GM13976 (cell line): ENCODE data around the gene SCN1B.
"Not testable (repeated sequence)": the region's sequence is repeated elsewhere in the genome, so short reads cannot be mapped to it uniquely, and the experiment has no call there.

Experiments
- DNase-seq: peaks from one replicate; pipeline ENCODE4 v3.0.0; 2012; ENCODE audit warnings: low spot score
- CTCF ChIP-seq: IDR thresholded peaks from 2 replicates; pipeline ENCODE4 v1.5.1; 2012; ENCODE audit warnings: borderline replicate concordance, mild to moderate bottlenecking; ENCODE audit not compliant: insufficient read depth; ENCODE audit errors: extremely low read depth, missing control alignments, control extremely low read depth
- in situ Hi-C: fragments of 300-500 bp; cut with MboI; formaldehyde crosslinking; loops from one replicate; pipeline ENCODE4 v1.12.0; 2022; ENCODE audit warnings: low sequenced_read_pairs, mixed read lengths, inconsistent platforms; ENCODE audit not compliant: unreplicated experiment

Gene SCN1B

GRCh38 chr19:35025969-35026368 is 4.3 kb upstream of the SCN1B start:
- in situ Hi-C loops: no loop called here
- TF ChIP-seq CTCF: no peak
- no peak for DNase-seq

DNA sequence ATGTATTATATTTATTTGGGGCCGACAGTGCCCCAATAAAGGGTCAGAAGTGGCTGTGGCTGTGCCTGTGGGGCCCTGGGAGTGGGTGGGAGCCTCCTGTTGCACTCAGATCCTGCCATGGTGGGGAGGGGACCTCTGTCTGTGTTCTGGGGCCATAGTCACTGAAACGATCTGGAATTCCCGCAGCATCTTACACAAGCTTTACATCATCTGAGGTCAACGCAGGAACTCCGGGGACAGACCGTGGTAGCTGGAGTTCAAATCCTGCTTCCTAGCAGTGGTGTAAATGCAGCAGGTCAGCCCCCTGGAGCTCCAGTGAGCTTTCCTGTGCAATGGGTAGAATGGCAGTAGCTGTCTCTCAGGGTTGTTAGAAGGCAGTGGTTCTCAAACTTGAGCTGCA is 3.9 kb upstream of the SCN1B start:
- TF ChIP-seq CTCF: no peak
- in situ Hi-C loops: no loop called here
- DNase-seq: no peak

- DNase-seq: no peak
- TF ChIP-seq CTCF: no peak
- in situ Hi-C loops: no loop called here
Observed at GRCh38 chr19:35027009-35027408, 3.3 kb upstream of the SCN1B start.

GRCh38 chr19:35027851-35028599 is 2.2 kb upstream of the SCN1B start:
- in situ Hi-C loops: no loop called here
- no peak for DNase-seq
- TF ChIP-seq CTCF: no peak

GRCh38 chr19:35028600-35028885 is 1.7 kb upstream of the SCN1B start:
- in situ Hi-C loops, DNase-seq: not testable (repeated sequence)

GRCh38 chr19:35029275-35029736 is 964 bp upstream of the SCN1B start:
- in situ Hi-C loops, DNase-seq: not testable (repeated sequence)

DNA sequence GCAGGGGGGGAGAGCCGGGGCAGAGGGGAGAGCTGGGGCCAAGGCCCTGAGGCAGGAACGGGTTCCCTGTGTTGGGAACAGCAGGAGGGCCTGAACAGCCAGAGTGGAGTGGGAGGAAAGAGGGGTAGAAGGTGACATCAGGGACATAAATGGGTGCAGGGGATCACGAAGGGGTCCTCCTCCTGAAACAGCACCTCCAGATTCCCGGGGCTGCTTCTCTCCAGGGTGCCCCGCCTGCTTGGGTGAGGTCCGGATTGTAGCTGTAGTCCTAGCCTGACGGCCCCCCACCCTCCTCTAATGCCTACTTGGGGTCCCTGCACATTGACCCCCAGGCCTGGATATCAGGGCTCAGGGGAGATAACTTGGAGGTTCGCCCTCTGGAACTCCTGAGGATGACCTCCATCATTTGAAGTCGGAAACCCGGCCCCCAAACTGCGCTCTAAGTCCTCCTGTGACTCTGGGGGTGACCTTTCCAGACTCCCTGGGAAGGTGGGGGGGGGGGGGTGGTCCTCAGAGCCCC is 473 bp upstream of the SCN1B start:
- in situ Hi-C loops: no loop called here
- TF ChIP-seq CTCF: no peak
- no peak for DNase-seq

- in situ Hi-C loops: no loop called here
- no peak for DNase-seq
- TF ChIP-seq CTCF: no peak
Observed at GRCh38 chr19:35031072-35031881, 1.0 kb downstream of the SCN1B start.
